HG02852 (cell line): ENCODE data around the gene CXCL12.

ENCODE experiments used
- ATAC-seq: cut with Tn5 transposase; IDR thresholded peaks from one replicate; pipeline ENCODE4 v1.9.1; 2021; ENCODE audit warnings: mild to moderate bottlenecking, moderate library complexity; ENCODE audit not compliant: unreplicated experiment

Gene CXCL12

DNA sequence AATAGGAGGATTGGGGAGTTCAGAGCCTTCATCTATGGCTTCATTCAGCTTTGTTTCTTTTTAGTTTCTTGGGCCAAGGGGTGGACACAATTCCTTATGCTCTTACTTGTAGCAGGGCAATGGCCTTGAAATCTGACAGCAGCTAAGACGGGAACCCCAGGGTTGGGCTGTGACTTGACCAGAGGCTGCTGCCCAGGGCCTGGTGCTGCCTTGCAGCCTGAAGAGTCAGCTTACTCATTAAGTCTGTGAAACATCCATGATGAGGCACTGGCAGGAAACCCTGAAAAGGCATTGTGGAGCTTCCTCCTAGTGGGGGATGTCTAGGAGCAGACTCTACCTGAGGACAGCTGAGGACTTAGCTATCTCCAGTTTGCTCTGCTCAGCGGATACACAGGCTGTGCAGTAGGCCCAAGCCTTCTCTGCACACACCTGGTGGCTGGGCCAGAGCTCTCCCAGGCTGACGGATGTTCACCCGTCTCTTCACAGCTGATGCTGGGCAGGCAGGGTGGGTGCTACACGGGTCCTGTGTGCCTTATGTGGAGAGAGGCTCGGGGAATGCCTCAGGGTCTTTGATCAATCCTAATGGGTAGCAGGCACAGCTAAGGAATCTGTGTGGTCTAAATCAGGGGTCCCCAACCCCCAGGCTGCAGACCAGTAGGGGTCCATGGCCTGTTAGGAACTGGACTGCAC lies 17.8 kb downstream of the CXCL12 start:
- no peak for ATAC-seq

DNA sequence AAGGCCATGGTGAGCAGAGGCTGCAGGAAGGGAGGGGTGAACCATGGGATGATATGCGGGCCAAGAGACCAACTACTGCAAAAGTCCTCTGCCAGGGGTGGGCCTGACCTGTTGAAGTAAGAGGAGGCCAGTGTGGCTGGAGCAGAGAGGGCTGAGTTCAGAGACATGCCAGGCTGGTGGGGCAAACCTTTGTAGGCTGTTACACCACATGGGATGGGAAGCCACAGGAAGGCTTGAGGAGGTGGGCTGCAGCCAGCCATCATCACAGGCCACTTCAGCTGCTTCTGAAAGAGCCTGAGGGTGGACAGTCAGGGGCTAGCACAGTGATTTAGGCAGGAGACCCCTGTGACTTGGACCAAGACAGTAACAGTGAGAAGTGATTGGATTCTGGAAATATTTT lies 20.3 kb downstream of the CXCL12 start:
- ATAC-seq, result no peak

DNA sequence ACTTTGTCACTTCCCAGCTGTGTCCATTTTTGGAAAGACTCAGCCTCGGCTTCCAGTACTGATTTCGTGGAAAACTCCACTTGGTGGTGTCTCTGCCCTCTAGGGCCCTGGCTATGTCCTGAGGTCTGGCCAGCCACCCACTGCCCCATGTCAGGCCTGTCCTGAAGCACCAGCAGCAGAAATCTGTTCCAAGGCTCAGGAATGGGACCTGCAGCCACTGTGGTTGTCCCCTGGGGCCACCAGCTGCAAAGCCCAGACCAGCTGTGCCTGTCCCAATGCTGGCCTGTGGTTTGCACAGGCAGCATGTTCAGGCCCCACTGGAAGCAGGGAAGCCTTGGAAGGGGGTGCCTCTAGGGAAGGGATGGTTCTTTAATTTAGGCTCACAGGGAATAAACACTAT lies 21.2 kb downstream of the CXCL12 start:
- no peak for ATAC-seq

DNA sequence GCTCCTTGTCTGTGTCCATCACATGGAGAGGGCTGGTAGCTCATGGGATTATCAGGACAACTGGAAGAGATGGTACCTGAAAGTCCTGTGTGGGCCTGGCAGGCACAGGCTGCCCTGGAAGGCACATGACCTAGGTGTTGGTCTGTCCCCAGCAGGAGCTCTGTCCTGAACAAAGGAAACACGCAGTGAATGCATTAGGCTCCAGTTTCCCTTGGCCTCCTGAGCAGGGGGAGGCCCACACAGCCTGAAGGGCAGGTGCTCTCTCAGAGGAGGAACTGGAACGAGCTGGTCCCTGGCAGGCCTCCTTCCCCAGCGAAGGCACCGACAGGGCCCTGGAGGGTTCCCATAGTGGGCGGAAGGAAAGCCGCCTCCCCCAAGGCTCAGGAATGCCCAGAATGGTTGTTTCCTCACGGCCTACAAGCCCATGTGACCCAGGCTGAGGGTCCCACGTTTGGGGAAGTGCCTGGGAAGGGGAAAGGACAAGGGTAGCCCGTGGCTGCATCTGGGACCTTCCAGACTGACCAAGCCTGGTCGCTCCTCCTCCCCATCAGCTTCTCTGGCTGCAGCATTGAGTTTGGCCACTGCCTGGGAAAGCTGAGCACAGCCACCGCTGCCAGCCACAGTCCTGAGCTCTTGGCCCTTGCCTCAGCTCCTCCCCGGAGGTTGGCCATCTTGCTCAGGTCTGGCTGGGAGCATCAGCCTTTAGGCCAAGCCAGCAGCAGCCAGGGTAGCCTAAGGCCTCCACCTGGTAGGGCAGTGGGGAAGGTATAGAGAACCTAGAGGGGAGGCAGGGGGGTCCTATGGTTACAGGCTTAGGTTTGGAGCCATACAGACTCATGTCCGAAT lies 21.8 kb downstream of the CXCL12 start:
- ATAC-seq, result no peak

DNA sequence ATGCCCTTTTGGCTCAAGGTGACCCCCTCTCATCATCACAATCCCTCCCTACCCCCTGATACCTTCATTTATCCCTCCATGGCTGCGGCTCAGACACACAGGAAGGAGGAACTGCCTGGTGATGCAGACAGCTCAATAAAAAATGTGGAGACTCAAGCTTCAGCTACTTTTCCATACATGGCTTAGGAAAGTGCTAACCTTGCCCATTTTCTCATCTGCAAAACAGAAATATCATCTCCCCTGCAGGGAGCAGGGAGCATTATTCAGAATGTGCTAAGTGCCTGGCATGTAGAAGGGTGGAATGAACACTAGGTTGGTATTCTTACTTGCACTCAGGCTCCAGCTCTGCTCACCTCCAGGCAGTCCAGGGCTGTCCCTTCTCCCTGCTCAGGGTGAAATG lies 23.8 kb downstream of the CXCL12 start:
- ATAC-seq, result no peak

DNA sequence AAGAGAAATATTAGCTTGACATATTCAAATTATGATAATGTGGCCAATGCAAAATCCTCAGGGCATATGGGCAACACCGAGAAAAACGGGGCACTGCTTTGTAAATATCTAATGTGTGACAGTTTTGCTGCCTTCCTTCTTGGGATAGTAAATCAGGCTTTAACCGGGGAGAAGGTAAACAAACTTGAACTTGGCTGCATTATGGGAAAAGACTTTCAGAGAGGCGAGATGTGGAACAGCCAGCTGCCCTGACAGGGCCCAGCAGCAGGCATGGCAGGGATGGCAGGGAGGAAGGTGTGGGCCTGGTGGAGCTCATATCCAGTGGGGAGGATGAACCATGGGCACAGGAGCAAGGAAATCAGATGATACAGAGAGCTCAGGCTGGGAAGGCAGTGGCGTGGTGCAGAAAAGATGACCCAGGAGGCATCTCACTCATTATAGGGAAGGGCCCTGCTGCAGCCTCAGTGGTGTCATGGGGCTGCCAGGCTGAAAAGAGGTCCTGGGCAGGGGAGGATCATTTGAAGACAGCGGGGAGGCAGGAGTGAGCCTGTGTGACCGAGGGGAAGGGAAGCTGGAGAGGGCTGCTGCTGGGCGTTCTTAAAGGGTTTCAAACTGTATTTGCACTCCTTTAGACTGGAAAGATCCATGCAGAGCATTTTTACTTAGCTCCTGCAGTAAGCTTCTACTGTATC lies 26.7 kb downstream of the CXCL12 start:
- no peak for ATAC-seq

DNA sequence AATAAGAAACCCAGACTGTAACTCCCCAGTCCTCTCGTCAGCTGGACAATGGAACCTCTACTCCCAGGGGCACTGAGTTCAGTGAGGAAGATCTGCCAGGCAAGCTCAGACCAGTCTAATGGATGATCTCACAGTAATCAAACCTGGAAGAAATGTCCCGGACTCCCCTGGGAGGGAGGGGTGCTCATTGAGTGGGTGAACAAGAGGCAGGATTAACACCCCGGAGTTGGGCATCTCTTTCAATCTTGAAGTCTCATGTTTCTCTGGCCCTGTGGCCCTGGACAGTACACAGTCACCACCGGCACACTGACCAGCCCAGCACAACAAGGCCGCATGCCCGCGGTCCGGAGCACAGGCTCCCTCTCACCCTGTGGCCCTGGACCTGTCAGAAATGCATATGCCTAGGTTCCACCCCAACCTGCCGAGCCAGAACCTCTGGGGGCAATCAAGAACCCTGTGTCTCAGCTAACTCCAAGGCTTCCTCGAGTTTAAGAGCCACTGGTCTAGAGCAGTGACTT lies 27.8 kb downstream of the CXCL12 start:
- ATAC-seq, result no peak

DNA sequence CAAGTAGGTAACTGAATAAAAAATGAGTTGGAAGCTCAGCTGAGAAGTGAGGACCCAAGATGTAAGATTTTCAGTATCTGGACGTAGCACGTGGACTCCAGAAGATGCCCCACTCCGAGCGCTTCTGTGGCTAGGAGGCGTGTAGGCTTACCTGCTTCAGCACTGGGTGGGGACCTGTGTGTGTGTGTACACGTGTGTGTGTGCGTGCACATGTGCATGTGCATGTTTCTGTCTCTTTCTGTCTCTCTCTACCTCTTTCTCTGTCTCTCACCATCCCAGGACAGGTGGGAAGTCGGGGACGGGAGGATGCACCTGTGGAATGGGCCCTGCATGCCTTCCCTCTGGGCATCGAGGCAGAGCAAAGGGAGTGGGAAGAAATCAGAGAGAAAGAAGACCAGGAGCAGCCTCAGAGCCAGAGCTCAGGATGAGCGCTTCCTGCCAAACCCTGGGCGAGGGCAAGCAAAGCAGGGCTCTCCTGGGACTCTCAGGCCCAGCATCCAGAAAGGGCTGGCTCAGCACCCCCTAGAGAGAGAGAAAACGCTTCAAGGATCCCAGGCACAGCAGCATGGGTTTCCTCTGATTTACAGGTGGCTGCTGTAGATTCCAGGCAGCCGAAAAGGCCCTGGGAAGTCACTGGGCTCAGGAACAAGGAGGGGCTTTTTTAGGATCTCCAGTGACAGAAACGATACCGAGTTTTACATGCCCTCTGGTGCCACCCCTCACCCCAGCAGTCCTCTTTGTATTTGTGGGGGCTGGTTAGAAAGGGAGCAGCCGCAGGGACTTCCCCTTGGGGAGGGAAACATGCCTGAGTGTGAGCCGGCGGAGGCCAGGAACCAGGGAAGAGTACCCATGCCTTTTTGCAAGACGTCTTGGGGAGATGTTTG lies 28.5 kb downstream of the CXCL12 start:
- no peak for ATAC-seq

DNA sequence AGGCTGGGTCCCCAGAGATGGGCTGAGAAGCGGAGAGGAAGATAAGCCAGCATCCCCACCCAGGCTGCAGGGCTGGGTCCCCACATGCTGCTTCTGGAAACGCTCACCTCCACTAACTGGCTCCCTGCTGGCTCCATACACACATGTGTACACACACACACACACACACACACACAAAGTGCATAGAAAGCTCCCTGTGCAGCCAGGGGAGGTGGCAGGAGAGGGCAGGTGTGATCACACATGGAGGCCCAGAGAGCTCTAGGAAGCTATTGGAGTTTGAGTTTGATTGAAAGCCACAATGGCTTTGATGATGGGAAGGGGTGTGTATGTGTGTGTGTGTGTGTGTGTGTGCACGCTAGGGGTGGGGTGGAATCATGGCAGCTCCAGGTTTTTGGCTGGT lies 29.3 kb downstream of the CXCL12 start:
- no peak for ATAC-seq

DNA sequence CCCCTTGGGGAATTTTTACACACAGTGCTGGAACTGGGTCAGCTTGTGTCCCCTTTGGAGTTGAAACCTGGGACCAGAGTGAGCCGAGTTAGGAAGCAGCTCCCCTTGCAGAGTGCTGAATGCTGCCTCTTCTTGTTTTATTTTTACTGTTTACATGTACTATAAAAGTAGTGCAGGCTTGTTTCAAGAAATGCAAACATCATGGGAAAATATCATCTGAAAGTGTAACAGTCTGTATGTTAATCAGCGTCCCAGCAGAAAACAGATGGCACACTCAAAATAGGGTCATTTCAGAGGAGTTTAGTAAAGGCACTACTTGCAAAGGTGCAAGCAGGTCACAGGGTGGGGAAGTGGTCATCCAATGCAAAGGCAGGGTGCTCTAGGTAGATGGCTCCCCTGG lies 30.1 kb downstream of the CXCL12 start:
- no peak for ATAC-seq

DNA sequence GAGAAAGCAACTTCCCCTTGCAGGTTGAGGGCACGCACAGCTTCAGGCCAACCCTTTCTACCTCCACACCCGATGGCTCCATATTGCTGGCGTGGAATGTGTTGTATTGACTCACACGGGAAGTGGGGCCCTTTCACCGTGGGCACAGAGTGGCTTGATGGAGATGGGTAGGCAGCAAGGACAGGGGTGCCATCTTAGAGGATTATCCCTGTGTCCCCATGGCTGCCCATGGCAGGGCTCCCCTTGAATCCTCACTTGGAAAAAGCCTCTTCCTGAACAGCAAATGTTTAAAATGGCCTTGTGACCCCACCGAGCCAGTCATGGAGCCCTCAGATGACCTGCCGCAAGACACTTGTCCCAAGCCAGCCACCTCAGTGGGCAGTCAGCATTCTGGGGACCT lies 31.2 kb downstream of the CXCL12 start:
- no peak for ATAC-seq

DNA sequence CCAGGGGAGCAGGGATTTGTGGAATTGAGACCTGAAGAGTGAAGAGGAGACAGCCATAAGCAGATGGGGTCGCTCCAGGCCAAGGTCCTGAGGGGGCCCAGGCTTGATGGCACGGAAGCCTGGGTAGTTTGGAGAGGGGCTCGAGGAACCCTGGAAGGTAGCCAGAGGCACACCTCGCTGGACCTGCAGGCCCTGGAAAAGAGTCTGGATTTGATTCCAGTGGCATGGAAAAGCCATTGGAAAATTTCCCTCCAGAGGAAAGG lies 31.8 kb downstream of the CXCL12 start:
- no peak for ATAC-seq

DNA sequence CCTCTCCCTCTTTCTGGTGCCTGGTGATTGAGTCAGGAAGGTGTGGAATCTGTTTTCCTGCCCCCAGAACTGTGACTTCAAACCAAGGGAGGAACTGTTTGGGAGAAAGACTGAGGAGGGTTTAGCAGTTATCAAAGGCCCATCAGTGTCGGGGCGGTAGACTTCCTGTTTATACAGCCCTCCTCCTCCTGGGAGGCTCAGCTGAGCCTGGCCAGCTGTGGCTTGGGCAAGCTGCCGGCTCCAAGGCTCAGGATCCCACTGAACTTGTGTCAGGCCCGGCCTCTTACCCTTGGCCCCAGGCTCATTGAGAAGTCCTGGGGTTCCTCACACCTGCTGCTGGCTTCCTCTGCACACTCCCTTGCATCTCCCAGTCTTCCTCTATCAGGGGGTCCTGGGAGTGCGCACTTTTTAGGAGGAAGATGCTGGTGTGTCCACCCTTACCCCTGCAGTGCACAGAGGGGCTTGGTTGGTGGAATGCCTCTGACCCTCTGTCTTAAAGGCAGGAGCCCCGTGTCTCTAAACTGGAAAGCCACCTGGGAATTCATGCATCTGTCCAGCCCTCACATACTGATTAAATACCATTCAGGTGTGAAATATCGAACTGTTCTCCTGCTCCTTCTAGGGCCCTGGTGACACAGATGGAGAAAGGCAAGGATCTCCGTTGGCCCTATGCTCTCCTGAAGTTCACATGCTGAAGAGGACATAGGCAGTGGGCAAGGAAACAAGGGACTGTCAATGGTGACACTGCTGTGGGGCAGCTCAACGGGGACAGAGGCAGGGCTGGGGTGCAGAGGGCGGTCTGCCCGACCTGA lies 32.4 kb downstream of the CXCL12 start:
- ATAC-seq, result no peak

DNA sequence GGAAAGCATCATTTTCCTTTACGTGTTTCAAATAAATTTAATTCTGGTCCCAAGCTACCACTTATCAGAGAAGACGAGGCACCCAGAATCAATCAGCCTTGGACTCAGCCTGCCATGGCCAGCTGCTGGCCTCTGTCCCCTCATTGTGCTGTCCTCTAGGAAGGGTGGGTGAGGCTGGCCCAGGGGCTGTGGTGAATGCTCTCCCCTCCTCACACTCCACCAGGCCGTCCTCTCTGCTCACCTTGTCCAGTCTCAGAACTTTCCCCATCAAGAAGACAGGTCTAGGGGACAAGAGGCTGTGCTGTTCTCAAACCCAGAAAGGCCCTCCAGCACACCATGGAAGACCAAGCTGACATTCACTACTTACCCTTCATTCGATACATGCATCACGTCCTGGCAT lies 36.4 kb downstream of the CXCL12 start:
- no peak for ATAC-seq

DNA sequence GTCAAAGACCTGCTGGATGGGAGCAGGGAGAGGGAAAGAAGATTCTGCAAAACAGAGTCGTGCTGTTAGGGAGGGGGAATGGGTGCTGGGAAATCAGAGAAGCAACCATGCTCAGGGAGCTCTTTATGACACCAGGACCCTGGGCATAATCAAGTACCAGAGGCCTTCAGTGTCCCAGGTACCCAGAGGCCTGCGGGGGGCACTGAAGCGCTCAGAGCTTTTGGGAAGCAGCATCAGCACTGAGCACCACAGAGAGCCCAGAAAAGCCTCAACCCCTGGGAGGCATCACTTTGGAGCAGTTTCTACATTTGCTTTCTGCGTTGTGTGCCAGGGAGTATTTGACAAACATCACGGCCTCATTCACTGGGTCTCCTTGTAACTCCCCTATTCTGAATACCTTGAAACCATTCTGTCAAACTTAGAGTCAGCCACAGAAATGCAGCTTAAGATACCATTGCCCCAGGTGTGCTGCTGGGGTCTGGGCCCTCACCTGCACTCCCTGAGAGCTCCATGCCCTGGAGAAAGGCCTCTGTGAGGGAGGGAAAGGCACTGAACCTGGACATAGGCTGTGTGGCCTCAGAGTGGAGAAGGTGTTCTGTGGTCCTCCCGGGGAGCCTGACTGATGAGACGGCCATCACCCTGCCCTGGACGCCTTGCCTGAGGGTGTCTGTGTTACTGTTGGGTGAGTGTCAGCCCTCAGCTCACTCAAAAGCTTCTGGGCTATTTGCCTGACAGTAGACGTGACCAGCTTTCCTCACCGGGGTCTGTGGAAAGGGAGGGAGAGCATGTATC lies 37.1 kb downstream of the CXCL12 start:
- no peak for ATAC-seq

DNA sequence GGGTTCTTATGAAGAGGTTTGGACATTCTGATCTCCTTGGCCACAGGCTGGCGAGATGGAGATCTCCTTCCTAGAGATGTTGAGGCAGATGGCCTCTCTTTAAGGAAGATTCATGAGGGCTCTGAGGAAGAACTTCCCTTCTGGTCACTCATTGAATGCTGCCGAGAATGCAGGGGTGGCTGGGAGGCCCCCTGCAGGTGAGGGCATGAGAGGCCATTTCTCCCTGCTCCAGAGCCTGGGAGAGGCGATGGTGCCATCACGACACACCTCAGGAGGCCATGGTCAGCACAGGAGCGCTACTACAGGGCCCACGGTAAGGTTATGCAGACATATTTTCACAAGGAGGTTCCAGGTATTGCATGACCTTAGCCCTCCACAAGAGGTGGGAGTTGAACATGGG lies 40.2 kb downstream of the CXCL12 start:
- ATAC-seq, result no peak

DNA sequence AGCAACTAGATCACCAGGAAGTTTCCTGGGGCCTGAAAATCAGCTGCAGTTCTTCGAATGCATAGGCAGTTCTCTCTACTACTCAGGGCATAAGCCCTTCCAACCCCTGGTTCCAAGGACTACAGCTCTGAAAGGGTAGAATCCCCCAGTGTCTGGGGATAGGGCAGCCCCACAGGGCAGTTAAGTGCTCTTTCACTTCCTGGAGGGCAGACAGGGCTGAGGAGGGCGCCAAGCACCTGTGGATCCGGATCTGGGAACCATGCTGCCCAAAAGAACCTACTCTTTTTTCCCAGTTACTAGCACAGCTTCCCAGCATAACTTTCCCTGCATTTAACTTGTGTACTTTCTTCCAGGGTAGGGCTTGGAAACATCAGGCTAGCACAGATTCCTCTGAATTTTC lies 41.1 kb downstream of the CXCL12 start:
- ATAC-seq, result no peak

DNA sequence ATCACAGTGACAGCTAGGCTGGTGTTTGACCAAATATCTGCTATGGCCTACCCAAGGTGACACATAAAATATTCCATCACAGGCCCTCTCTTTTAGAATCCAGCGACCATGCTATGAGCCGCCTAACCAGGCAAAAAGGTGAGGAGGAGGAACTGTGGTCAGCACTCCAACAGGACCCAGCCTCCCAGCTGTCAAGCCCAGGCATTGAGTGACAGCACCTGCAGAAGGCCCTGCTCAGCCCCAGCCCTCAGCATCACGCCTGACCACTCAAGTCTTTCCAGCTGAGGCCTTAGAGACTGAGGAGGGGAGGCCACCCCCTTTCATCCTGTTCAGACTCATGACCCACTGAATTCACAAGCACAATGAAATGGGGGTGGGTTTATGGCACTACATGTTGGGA lies 43.0 kb downstream of the CXCL12 start:
- no peak for ATAC-seq

DNA sequence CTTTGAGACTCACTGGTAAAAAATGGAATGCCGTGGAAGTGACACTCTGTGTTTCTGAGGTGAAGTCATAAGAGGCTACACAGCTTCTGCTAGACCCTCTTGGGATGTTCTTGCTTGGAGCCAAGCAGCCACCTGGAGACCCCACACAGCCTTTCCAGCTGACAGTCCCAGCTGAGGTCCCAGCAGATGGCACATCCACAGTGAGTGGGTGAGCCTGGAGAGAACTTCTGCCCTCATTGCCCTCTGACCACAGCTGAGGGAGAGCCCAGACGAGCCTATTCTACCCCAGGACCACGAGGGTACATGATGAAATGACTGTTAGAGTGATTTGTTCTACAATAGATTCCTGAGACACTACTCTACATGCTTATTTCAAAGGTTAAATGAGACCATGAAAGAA lies 44.3 kb downstream of the CXCL12 start:
- ATAC-seq, result no peak
